DND-41 (cell line): ENCODE data around the gene HECTD2.

Experiments used
- CTCF ChIP-seq: IDR thresholded peaks from 2 replicates; pipeline ENCODE4 v1.5.1; 2012; ENCODE audit warnings: borderline replicate concordance, low read length, moderate library complexity, mild to moderate bottlenecking; ENCODE audit not compliant: poor library complexity, severe bottlenecking; ENCODE audit errors: extremely low read depth
- EZH2 ChIP-seq: IDR thresholded peaks from 3 replicates; pipeline ENCODE4 v1.6.1; 2012; ENCODE audit warnings: borderline replicate concordance, low read depth, mild to moderate bottlenecking, moderate library complexity, low read length, inconsistent platforms; ENCODE audit not compliant: severe bottlenecking

GRCh38 chr10:91380873-91381256 lies 29.3 kb upstream of the HECTD2 start:
- TF ChIP-seq CTCF (no peak), EZH2 (no peak)
